ENCODE results near the gene QSOX2. TPM values are rescaled to one million over a fixed set of nuclear protein-coding genes. Genes with fewer than 3 reads are reported as not detected.
"Not testable (repeated sequence)": the region's sequence is repeated elsewhere in the genome, so short reads cannot be mapped to it uniquely, and the experiment has no call there.

QSOX2 gene
- total RNA-seq, 1 donor from 2014 or later: 15.6 TPM

DNA sequence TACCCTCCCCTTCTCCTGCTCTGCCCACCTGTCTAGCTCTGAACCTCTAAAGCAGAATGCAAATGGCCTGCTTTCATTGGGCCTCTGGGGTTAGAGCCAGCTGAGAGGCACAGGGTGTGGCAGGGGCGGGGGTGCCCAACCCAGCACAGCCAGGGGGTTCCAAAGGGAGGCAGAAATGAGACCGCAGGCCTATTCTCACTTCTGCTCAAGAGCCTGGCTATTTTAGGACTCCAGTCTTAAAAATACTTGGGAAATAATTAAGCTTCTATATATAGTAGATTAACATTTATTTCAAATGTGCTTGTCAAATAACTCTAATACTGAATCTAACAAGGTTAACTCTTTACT is 5.7 kb downstream of the QSOX2 start:
- intact Hi-C loops (cut with micrococcal nuclease): loop anchor here (10.0 kb wide), 2 partner anchors 335 to 1185 kb away; partner anchors contain the start of genes CAMSAP1, EXD3 and NOXA1

DNA sequence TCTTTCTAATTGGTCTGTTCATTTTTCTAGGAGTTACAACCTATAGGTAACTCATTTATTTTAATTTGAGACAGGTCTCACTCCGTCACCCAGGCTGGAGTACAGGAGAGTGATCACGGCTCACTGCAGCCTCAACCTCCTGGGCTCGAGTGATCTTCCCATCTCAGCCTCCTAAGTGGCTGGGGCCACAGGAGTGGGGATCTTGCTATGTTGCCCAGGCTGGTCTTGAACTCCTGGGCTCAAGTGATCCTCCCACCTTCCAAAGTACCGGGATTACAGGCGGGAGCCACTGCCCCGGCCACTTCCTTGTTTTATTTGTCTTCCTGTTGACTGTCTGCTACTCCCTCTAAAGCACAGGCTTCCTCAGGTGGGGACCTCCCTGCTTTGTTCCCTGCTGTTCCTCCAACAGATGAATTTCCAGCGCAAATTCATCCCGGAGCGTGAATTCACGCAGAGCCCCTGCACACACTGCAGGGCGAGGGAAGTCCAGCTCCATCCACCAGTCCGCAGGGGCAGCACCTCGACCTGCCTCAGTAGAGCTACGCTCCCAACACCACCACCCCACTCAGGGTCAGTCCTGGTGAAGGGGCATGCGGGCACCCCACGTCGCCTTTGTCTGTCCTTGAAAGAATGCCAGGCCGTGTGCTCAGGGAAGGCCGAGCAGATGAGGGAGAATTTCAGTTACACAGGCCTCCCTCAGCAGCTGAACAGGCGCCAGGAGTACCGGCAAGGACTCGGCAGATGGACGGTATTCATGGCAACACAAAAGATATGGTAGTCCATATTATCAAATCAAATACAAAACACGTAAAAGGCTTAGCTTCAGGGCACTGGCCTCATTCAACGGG is 6.3 kb downstream of the QSOX2 start:
- intact Hi-C loops (cut with micrococcal nuclease): no loop called here

DNA sequence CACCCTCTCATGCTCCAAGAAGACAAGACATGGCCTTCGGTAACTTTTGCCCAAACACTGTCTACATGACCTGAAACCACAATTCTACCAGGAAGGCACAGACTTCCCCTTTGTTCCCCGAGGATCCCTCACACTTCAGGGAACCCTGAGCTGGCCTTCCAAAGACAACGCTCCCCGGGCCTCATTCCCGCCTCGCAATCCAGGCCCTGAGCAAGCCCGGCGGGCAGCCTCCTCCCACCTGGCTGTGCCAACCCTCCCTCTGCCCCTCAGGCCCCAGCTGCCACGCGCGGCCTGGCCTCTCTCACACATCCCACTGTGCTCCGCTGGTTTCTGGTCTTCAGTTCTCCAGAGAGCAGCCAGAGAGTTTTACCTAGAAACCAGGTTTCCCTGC is 7.3 kb downstream of the QSOX2 start:
- intact Hi-C loops (cut with micrococcal nuclease): no loop called here

DNA sequence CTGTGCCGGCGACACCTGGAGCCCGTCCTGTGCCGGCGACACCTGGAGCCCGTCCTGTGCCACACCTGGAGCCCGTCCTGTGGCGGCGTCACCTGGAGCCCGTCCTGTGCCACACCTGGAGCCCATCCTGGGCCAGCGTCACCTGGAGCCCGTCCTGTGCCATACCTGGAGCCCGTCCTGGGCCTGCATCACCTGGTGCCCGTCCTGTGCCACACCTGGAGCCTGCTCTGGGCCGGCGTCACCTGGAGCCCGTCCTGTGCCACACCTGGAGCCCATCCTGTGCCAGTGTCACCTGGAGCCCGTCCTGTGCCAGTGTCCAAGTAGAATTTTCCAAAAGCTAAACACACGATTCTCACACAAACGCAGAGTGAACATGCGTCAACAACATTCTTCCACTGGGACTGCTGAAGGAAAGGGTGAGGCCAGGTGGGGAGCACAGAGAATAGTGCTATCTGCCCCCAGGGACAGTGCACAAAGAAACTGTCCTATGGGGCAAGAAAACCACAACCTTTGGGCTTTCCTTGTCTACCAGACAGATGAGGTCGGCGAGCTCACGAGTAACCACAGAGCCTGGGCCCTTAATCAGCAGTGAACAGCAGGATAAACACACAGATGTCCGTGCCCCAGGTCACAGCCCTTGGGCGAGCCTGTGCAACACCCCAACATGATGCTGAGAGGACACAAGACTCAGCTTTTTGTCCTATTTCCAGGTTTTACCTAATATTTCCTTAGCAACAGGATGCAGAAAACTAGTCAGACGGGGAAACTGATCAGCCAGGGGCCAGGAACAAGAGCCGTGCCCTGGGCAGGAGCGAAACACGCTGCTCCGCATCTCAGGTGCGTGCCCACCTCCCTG is 7.9 kb downstream of the QSOX2 start:
- intact Hi-C loops (cut with micrococcal nuclease): no loop called here

DNA sequence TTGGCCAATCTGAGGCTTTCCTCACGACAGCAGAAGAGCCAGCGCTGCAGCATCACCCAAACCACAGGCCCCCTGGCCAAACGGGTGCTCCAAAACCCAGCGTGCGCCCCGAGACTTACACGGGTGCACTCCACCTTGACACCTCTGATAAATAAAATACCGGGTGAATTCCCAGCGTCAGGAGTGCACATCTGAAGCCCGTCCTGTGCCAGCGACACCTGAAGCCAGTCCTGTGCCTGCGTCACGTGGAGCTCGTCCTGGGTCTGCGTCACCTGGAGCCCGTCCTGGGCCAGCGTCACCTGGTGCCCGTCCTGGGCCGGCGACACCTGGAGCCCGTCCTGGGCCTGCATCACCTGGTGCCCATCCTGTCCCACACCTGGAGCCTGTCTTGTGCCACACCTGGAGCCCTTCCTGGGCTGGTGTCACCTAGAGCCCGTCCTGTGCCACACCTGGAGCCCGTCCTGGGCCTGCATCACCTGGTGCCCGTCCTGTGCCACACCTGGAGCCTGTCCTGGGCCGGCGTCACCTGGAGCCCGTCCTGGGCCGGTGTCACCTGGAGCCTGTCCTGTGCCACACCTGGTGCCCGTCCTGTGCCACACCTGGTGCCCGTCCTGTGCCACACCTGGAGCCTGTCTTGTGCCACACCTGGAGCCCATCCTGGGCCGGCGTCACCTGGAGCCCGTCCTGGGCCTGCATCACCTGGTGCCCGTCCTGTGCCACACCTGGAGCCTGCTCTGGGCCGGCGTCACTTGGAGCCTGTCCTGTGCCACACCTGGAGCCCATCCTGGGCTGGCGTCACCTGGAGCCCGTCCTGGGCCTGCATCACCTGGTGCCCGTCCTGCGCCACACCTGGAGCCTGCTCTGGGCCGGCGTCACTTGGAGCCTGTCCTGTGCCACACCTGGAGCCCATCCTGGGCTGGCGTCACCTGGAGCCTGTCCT is 8.9 kb downstream of the QSOX2 start:
- intact Hi-C loops (cut with micrococcal nuclease): not testable (repeated sequence)

DNA sequence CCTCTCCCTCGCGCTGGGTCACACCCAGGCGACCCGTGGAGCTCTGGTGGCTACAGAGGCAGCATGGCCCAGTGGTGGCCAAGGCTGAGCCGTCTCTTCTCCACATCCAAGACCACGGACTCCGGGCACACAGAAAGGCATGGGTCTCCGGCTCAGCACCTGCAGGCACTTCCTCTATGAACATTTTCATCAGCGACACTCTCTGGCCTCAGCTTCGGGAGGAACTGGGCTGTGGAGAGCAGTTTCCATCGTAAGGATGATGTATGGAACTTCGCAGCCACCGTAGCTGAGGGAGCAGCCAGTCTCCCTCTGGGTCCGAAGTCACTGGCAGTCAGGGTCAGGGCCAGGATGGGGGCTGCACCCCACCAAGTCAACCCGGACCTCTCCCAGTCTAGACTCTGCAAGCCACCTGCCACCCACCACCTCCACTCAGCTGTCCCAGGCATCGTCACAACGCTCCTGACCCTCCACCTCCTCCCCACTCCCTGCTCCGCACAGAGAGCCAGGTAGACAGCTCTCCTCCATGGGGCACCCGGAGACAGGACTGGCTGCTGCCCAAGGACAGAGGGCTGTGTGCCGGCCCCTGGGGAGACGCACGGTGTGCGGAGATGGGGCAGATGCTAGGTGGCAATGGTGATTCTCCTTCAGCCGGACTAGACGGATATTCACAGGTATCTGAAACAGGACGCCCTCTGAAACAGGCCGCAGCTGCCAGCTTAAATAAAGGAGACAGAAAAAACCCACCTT is 9.7 kb downstream of the QSOX2 start:
- intact Hi-C loops (cut with micrococcal nuclease): no loop called here

DNA sequence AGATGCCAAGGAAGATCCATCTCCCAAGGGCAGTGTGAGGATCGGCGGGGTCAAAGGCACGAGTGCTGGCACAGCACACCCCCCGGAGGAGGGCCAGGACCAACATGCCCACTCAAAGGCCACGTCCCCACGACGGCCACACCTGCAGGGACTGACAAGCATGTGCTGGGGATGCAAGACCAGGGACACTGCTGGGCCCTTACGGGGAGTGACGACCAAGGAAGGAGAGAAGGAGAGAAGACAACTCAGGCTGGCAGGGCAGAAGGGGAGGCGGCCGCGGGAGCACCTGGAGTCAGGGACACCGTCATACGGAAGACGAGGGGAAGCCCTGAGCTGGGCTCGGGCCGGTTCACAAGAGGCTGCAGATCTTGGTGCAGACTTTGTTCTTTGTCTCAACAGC is 10.4 kb downstream of the QSOX2 start:
- intact Hi-C loops (cut with micrococcal nuclease): no loop called here

DNA sequence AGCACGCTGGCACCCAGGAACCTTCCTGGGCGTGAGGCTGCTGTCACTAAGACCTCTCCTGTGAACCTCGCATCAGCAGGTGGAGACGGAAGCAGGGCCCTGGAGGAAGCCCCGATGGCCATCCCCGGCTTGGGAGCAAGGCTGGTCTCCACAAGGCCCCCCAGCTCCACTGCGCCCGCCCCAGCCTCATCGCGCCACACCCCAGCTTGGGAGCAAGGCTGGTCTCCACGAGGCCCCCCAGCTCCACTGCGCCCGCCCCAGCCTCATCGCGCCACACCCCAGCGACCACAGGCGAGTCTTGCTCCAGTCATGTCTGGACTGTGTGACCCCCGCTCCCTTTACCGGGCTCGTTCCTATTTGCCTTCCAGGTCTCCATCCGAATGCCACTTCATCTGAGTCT is 11.0 kb downstream of the QSOX2 start:
- intact Hi-C loops (cut with micrococcal nuclease): no loop called here

DNA sequence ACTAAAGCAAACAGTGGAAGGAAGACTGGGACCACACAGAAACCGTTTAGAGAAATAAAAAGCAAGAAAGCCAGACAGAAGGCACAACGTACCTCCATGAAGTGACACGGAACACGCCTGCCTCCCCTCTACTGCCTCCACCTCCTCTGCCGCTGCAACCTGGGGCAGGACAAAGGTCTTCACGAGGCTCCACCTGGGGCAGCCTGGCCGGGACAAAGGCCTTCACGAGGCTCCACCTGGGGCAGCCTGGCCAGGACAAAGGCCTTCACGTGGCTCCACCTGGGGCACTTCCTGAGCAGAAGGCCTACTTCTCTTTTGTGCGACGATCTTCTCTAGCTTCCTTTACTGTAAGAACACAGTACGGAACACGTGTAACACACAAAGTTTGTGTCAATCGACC is 11.7 kb downstream of the QSOX2 start:
- intact Hi-C loops (cut with micrococcal nuclease): no loop called here

DNA sequence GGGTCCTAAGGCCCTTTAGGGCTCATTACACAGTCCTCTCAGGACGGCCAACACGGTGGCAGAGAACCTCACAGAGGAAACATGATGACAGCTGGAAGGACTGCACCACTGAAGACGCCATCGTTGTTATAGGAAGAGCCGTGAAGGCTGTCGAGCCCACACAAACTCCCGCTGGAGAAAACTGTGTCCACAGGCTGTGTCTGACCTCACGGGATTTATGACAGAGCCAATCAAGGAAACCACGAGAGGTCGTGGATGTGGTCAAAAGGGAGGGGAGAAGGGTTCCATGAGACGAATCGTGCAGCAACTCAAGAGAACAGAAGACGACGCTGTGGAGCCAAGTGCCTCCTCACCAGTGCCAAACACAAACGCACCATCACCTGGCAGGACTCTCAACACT is 12.2 kb downstream of the QSOX2 start:
- intact Hi-C loops (cut with micrococcal nuclease): no loop called here

DNA sequence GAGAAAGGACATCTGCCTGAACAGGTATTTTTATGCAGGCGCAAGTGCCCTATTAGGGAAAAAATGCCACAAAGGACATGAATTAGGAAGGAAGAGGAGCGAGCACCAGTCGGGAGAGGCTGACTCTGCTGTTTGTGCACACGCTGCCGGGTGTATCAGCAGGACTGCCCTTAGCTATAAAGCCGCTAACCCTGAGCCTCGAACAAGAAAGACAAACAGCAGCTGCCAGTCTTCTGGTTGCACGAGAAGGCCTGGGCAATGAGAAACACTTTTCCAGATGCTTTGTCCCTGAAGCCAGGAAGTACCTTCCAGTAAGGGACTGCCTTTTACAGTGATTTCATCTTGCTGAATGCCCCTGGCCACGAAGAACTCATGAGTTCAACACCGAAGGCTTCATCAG is 12.6 kb downstream of the QSOX2 start:
- intact Hi-C loops (cut with micrococcal nuclease): loop anchor here (1.0 kb wide), 1 partner anchor 12 kb away; the partner anchor contains the start of gene QSOX2

DNA sequence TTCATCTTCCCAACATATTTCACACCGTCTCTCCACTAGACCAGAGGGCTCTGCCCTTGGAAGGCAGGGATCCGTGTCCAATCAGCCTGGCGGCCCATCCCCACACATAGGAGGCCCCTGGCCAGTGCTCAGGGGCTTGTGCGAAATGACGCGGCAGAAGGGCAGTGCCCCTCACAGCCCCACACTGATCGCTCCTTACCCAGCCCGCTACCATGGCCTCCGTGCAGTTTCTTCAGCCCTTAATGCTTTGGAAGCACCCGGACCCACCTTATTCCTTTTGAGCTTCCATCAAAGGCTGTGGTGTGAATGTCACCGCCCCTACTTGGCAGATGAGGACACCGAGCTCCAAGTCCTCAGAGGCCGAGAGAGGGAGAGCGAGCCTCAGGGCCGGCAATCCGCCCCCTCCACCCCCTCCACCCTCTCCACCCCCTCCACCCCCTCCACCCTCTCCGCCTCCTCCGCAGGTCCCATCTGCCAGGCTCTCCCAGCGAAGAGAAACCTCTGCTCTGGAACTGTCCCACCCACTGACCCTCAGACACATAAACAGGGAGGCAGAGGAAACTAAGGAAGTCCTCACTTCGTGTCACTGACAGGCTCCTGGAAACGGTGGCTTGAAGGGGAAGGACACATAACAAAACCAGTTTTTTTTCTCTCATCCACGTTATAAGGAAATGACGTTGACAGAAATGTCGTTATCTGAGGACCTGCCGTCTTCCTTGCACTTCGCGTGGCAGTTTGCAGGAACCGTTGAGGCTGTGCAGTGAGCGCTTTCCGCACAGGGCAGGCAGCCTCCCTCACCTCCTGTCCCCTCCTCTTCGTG is 13.9 kb downstream of the QSOX2 start:
- intact Hi-C loops (cut with micrococcal nuclease): loop anchor here (1.0 kb wide), 1 partner anchor 14 kb away; the partner anchor contains the start of gene QSOX2

DNA sequence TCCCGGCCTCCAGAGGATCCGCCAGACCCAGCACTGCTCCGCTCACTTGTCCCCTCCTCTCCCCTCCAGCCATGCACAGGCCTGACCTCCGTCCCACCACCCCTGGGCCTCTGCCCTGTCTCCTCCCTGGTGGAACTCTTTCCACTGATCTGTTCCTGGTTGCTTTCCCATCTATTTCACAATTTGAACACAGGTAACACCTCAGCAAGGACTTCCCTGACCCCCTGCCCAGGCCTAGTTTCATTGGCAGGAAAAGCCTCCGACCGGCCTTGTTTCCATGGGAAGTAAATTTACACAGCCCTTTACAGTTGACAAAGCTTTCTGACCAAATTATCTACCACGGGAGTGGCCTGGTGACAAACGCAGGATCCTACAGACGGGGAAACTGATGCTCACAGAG is 14.8 kb downstream of the QSOX2 start:
- intact Hi-C loops (cut with micrococcal nuclease): no loop called here

DNA sequence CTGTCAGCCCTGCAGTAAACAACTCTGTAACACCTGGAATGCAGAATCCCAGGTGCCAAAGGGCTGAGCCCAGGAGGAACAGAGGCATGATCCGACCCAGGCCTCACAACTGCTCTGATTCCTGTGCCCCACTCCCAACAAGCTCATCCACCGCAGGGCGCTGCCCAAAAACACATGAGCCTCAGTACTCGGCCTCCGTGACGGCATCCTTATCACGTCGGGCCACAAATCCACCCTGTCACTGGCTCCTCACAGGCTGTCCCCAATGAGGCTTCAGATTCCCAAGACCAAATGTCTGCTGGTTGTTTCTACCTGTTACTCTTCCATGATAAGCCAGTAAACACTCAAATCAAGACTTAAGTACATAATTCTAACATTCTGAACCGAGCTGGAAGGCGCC is 15.2 kb downstream of the QSOX2 start:
- intact Hi-C loops (cut with micrococcal nuclease): no loop called here

DNA sequence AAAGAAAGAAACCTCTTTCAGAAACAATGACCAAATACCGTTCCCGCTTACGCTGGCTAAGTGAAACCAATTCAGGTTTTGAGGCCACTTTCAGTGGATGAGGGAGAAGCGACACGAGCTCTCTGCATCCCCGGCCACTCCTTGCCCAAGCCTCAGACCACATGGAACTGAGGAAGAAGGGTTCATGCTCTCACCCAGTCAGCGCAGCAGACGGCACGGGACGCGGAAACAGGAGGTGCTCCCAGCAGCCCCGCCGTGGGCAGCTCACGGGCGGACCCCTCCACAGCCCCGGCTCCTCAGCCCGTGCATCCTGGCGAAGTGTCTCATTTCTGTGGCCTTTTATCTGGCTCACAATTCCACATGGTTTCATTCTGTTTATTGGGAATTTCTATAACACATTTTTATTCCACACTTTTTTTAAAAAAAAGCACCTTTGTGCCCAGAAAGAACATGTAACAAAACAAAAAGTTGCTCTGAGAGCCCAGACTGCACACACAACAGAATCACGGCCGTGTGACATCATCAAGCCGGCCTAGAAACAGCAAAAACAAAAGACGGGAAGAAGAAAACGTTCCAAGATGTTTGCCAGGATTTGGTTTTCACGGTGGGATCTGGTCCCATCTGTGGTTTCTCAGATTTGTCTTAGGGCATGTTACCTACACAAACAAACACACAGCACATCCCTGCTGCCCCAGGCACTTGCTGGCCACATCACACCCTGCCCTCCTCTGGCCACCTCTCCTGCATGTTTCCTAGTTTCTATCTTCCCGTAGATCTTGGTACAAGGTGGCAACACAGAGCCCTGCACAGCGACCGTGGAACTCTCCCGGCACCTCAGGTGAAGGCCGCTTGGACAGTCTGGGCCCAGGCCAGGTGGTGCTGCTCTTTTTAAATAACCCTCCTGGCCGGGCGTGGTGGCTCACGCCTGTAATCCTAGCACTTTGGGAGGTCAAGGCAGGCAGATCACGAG is 16.2 kb downstream of the QSOX2 start:
- intact Hi-C loops (cut with micrococcal nuclease): no loop called here

DNA sequence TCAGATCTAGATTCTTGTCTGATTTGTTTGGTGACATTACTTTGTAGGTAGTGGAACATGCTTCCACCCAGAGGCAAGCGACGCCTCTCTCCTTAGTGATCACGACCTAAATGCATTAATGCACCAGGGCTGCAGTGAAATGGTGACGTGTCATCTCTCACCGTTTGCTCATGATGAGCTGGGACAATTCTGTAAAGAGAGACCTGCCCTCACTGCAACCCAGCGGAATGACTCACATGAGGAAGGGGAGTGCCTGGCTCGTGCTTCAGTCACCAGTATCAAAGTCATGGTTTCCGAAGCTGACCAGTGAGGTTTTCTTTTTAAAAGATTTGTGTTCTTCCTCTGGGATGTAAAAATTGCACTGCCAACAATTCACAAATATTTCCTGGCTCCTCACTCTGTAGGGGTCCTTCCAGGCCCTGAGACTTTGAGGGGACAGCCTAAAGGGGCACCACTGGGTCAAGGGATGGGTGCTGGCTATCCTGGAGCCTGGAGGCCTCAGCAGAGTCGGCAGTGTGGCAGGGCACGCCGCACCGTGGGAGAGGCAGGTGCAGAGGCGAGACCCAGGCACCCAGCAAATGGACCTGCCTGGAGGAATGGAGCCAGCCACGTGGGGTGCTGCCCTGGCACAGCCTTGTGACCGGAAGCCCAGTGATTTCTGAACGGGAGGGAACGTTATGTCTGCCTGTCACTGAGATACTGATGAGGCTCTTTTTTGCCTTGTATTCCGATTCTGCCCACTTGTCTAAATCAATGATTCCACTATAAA is 17.3 kb downstream of the QSOX2 start:
- intact Hi-C loops (cut with micrococcal nuclease): no loop called here

DNA sequence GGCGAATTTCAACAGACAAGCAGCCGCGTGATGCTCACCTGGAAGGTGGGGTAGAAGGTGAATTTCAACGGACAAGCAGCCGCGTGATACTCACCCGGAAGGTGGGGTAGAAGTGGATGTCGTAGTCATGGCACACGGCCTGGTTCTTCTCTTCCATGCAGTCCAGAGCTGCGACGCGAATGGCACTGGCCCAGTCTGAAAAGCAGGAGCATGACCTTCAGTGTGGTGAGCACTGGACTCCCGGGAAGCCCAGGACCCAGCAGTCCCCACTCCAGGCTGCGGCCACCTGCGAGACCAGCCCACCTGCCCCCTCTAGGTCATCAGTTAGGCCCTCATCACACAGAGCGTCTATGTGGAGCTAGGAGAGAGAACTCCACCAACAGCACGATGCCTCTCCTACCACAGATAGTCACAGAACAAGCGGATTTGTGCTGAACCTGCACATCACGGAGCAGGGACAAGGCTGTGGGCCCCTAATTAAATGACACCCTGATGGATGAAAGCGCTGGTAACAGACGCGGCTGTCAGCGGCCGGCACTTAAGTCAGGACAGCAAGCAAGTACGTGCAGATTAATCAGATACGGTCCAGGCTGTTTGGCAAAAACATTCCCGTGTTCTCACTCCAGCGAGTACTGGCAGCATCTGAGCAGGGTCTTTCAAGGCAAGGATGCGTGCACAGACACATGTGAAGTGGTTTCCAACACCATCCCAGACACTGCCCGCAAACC is 18.8 kb downstream of the QSOX2 start:
- intact Hi-C loops (cut with micrococcal nuclease): no loop called here

All from T-helper 2 cell treated with Interferon-gamma antibody and Interleukin-4, amounts not matched to agents 100 ng/mL and 5 ng/mL, for 36 hours (primary cell).